IMR-90 (cell line): ENCODE measurements around the gene MYO1D. TPM values are rescaled to one million over a fixed set of nuclear protein-coding genes. Genes with fewer than 3 reads are reported as not detected.

Experiments used
- ATAC-seq: fragments of 200-7000 bp; cut with Tn5 transposase; 2 replicates; pipeline ENCODE4 v1.9.1; 2020; ENCODE audit warnings: low read depth, mild to moderate bottlenecking, moderate library complexity
- BruUV-seq: library from RNA; stranded (reverse); fragments of 400-500 nt; replicated peaks from 2 replicates; lab custom pipeline; 2021; lab: Mats Ljungman, UMichigan
- CTCF ChIA-PET: fragments of 300-600 bp; formaldehyde crosslinking; extraction: SDS; loops from one replicate; lab custom pipeline; 2021; ENCODE audit warnings: antibody characterized with exemption; lab: Yijun Ruan, JAX
- POLR2A ChIA-PET: fragments of 300-600 bp; sonication (Branson Sonifier 250); formaldehyde crosslinking; loops from one replicate; lab custom pipeline; 2022; ENCODE audit warnings: antibody characterized with exemption; ENCODE audit not compliant: unreplicated experiment; lab: Charles Lee
- DNase-seq: peaks from one replicate; pipeline ENCODE4 v3.0.0; 2013
- H2AFZ ChIP-seq: replicated peaks from 2 replicates; pipeline ENCODE3; 2013; ENCODE audit warnings: low read length, mild to moderate bottlenecking; ENCODE audit not compliant: poor library complexity
- H2AK5ac ChIP-seq: 2 replicates; pipeline ENCODE4 v1.6.1; 2013; ENCODE audit warnings: low read depth, low read length, inconsistent platforms
- H2AK9ac ChIP-seq: replicated peaks from 2 replicates; pipeline ENCODE3; 2013; ENCODE audit warnings: mild to moderate bottlenecking, low read depth, low read length, moderate library complexity; ENCODE audit not compliant: poor library complexity
- H2BK120ac ChIP-seq: 2 replicates; pipeline ENCODE4 v1.6.1; 2013; ENCODE audit warnings: low read depth, low read length, inconsistent platforms
- H2BK15ac ChIP-seq: 3 replicates; pipeline ENCODE4 v1.6.1; 2013; ENCODE audit warnings: low read depth, low read length, inconsistent platforms
- H2BK20ac ChIP-seq: 2 replicates; pipeline ENCODE4 v1.6.1; 2013; ENCODE audit warnings: low read depth, mild to moderate bottlenecking, inconsistent platforms, low read length, moderate library complexity
- H2BK5ac ChIP-seq: 2 replicates; pipeline ENCODE4 v1.6.1; 2013; ENCODE audit warnings: mild to moderate bottlenecking, low read depth, low read length, inconsistent platforms; ENCODE audit not compliant: poor library complexity, severe bottlenecking
- H3K14ac ChIP-seq: replicated peaks from 2 replicates; pipeline ENCODE4 v1.6.1; 2013; ENCODE audit warnings: low read depth, low read length, inconsistent platforms
- H3K18ac ChIP-seq: 2 replicates; pipeline ENCODE4 v1.6.1; 2013; ENCODE audit warnings: low read depth, low read length, control low read depth
- H3K23ac ChIP-seq: 2 replicates; pipeline ENCODE4 v1.6.1; 2013; ENCODE audit warnings: low read depth, low read length, inconsistent platforms
- H3K27ac ChIP-seq: 2 replicates; pipeline ENCODE4 v1.5.1; 2013; ENCODE audit warnings: mild to moderate bottlenecking, control low read depth, low read length; ENCODE audit not compliant: insufficient read depth
- H3K27me3 ChIP-seq: 2 replicates; pipeline ENCODE4 v1.6.1; 2013; ENCODE audit warnings: low read length; ENCODE audit not compliant: control insufficient read depth, insufficient read depth
- H3K36me3 ChIP-seq: 2 replicates; pipeline ENCODE4 v1.6.1; 2013; ENCODE audit warnings: low read length, mixed read lengths; ENCODE audit not compliant: control insufficient read depth, insufficient read depth
- H3K4ac ChIP-seq: 2 replicates; pipeline ENCODE4 v1.6.1; 2013; ENCODE audit warnings: low read depth, low read length, inconsistent platforms
- H3K4me1 ChIP-seq: 2 replicates; pipeline ENCODE4 v1.6.1; 2013; ENCODE audit warnings: low read length, mixed read lengths; ENCODE audit not compliant: control insufficient read depth, insufficient read depth
- H3K4me2 ChIP-seq: 2 replicates; pipeline ENCODE4 v1.6.1; 2013; ENCODE audit warnings: low read depth, mild to moderate bottlenecking, control low read depth, low read length, moderate library complexity
- H3K4me3 ChIP-seq: 2 replicates; pipeline ENCODE4 v1.5.1; 2013; ENCODE audit warnings: low read depth, mild to moderate bottlenecking, control low read depth, low read length, moderate library complexity; ENCODE audit not compliant: insufficient read depth
- H3K56ac ChIP-seq: 2 replicates; pipeline ENCODE4 v1.6.1; 2013; ENCODE audit warnings: low read length, inconsistent platforms; ENCODE audit not compliant: insufficient read depth; ENCODE audit errors: extremely low read depth
- H3K79me1 ChIP-seq, 2 experiments: 2 replicates each; pipeline ENCODE4 v1.6.1; 2013; ENCODE audit warnings: low read length in 2 of 2, inconsistent platforms in 1 of 2, low read depth in 1 of 2
- H3K9ac ChIP-seq: 2 replicates; pipeline ENCODE4 v1.6.1; 2013; ENCODE audit warnings: low read depth, low read length, control low read depth
- H3K9me1 ChIP-seq: 2 replicates; pipeline ENCODE4 v1.6.1; 2013; ENCODE audit warnings: low read length, inconsistent platforms; ENCODE audit not compliant: insufficient read depth
- H3K9me3 ChIP-seq: 2 replicates; pipeline ENCODE4 v1.6.1; 2013; ENCODE audit warnings: low read length; ENCODE audit not compliant: control insufficient read depth, insufficient read depth
- H4K20me1 ChIP-seq: 2 replicates; pipeline ENCODE4 v1.6.1; 2013; ENCODE audit warnings: low read length, inconsistent platforms; ENCODE audit not compliant: insufficient read depth
- H4K5ac ChIP-seq: 2 replicates; pipeline ENCODE4 v1.6.1; 2013; ENCODE audit warnings: mild to moderate bottlenecking, low read depth, low read length, control low read depth
- H4K8ac ChIP-seq, 2 experiments: 2 replicates each; pipeline ENCODE4 v1.6.1; 2013; ENCODE audit warnings: low read depth in 2 of 2, low read length in 2 of 2, control low read depth in 1 of 2, inconsistent platforms in 1 of 2
- H4K91ac ChIP-seq: 2 replicates; pipeline ENCODE4 v1.6.1; 2013; ENCODE audit warnings: low read depth, low read length, inconsistent platforms; ENCODE audit not compliant: insufficient read depth
- FOS ChIP-seq: fragments of 150-350 bp; IDR thresholded peaks from 2 replicates; pipeline ENCODE4 v1.6.1; 2016; ENCODE audit warnings: low read depth, low read length
- MAZ ChIP-seq: IDR thresholded peaks from 2 replicates; pipeline ENCODE4 v1.6.1; 2012; ENCODE audit warnings: low read depth, mild to moderate bottlenecking, low read length, improper control_type of control experiment, moderate library complexity, borderline replicate concordance
- MXI1 ChIP-seq: IDR thresholded peaks from 2 replicates; pipeline ENCODE4 v1.6.1; 2012; ENCODE audit warnings: low read depth, mild to moderate bottlenecking, low read length, moderate library complexity, borderline replicate concordance
- NFE2L2 ChIP-seq: fragments of 150-350 bp; IDR thresholded peaks from 2 replicates; pipeline ENCODE4 v1.6.1; 2016; ENCODE audit warnings: low read depth, mild to moderate bottlenecking, low read length
- RFX5 ChIP-seq: IDR thresholded peaks from 2 replicates; pipeline ENCODE4 v1.8.0; 2012; ENCODE audit warnings: low read depth, mild to moderate bottlenecking, low read length, moderate library complexity
- SMC3 ChIP-seq: fragments of 150-350 bp; IDR thresholded peaks from 2 replicates; pipeline ENCODE4 v1.6.1; 2016; ENCODE audit warnings: low read depth, mild to moderate bottlenecking, antibody characterized with exemption, low read length, moderate library complexity
- WGBS, 2 experiments: methylation state at CpG; one replicate each; pipeline versions ENCODE4 v1.1.5 to v1.1.7; 2013; ENCODE audit warnings: missing lambda C conversion rate in 2 of 2; ENCODE audit not compliant: insufficient read length in 1 of 2; ENCODE audit errors: extremely low coverage in 2 of 2; 5-methylcytosine and 5-hydroxymethylcytosine counted together
- dilution Hi-C: fragments of 300-500 bp; cut with HindIII; formaldehyde crosslinking; loops from one replicate; pipeline ENCODE4 v1.14.3; 2018; ENCODE audit warnings: low sequenced_read_pairs; ENCODE audit not compliant: unreplicated experiment
- in situ Hi-C: fragments of 300-500 bp; cut with MboI; formaldehyde crosslinking; loops from 3 replicates; pipeline ENCODE4 v1.14.3; 2019; ENCODE audit warnings: low sequenced_read_pairs, inconsistent platforms, mixed read lengths
- intact Hi-C: fragments of 100-400 bp; cut with micrococcal nuclease; formaldehyde crosslinking; loops from 2 replicates; pipeline ENCODE4 v1.10.0; 2022
- polyA plus RNA-seq, 3 experiments: library from polyadenylated mRNA; depleted of rRNA; stranded (reverse); fragments of >200 nt; gene quantifications; 2 replicates each; pipeline ENCODE4 v1.2.3, GENCODE V29; 2012; ENCODE audit warnings: low replicate concordance in 1 of 3
- total RNA-seq: library from RNA; depleted of rRNA; stranded (reverse); fragments of >200 nt; gene quantifications from 2 replicates; pipeline ENCODE4 v1.2.3, GENCODE V29; 2012
- TF ChIP-seq, protein P1 (sequence below): conservative IDR thresholded peaks from 2 replicates; pipeline ENCODE4 v1.5.1; 2012; ENCODE audit warnings: mild to moderate bottlenecking, low read depth, low read length, improper control_type of control experiment

The MYO1D gene
- total and polyA plus RNA-seq, 2 of the 4 experiments (the other 2 are of a cell fraction) = 0.63 to 0.90 TPM

DNA sequence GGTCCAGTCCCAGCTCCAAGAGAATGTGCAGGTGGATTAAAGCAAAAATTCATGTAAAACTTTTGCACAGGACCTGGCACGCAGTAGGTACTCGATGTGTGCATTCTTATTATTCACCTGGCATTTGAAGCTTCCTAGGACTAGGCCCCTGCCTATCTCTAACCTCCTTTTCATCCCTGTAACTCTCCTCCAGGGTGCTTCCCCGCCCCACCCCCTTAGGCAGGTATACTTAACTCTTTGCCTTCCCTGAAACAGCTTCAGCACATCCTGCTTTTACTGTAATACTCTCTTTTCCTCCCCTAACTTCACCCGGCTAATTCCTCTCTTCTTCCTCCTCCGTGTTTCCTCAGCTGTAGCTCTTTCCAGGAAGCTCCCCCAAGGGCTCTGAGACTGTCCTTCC is 335.3 kb downstream of the MYO1D start:
- no peaks in the 10 kb centered on the region for H3K9me3 ChIP-seq
- BruUV-seq = no TSS peak
- no peak overlapping the region for H3K4ac ChIP-seq
- H3K9me1 ChIP-seq = no peaks in the 10 kb centered on the region
- no peak overlapping the region for H3K23ac ChIP-seq
- DNase-seq (no peak), ATAC-seq (no peak)
- H2AK9ac ChIP-seq = no peak overlapping the region
- H3K4me3 ChIP-seq = no peak overlapping the region
- TF ChIP-seq, protein P1, sequence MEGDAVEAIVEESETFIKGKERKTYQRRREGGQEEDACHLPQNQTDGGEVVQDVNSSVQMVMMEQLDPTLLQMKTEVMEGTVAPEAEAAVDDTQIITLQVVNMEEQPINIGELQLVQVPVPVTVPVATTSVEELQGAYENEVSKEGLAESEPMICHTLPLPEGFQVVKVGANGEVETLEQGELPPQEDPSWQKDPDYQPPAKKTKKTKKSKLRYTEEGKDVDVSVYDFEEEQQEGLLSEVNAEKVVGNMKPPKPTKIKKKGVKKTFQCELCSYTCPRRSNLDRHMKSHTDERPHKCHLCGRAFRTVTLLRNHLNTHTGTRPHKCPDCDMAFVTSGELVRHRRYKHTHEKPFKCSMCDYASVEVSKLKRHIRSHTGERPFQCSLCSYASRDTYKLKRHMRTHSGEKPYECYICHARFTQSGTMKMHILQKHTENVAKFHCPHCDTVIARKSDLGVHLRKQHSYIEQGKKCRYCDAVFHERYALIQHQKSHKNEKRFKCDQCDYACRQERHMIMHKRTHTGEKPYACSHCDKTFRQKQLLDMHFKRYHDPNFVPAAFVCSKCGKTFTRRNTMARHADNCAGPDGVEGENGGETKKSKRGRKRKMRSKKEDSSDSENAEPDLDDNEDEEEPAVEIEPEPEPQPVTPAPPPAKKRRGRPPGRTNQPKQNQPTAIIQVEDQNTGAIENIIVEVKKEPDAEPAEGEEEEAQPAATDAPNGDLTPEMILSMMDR = no peak
- TF ChIP-seq RFX5 (no peak), MAZ (no peak), MXI1 (no peak), NFE2L2 (no peak), SMC3 (no peak), FOS (no peak)
- H3K27me3 ChIP-seq = peaks cover 4% of the 10 kb centered on the region
- H4K5ac ChIP-seq = no peak overlapping the region
- ChIA-PET CTCF (no interaction called here), POLR2A (no interaction called here)
- H4K8ac ChIP-seq = no peak overlapping the region
- no peak overlapping the region for H3K56ac ChIP-seq
- H3K4me2 ChIP-seq = no peak overlapping the region
- no peaks in the 10 kb centered on the region for H4K20me1 ChIP-seq
- H2AFZ ChIP-seq = no peak overlapping the region
- H3K27ac ChIP-seq = no peak overlapping the region
- intact Hi-C loops (no loop called here), dilution Hi-C loops (no loop called here), in situ Hi-C loops (no loop called here)
- WGBS, 2 experiments = 33% methylated on average over 3 of the region's 5 CpGs; no CpG with 5 or more reads in 1 of the 2 experiments
- H3K14ac ChIP-seq = no peak overlapping the region
- no peak overlapping the region for H2BK120ac ChIP-seq
- no peaks in the 10 kb centered on the region for H3K79me1 ChIP-seq
- no peak overlapping the region for H2BK20ac ChIP-seq
- no peak overlapping the region for H2BK5ac ChIP-seq
- H2BK15ac ChIP-seq = no peak overlapping the region
- H3K36me3 ChIP-seq = no peaks in the 10 kb centered on the region
- H2AK5ac ChIP-seq = no peak overlapping the region
- no peak overlapping the region for H3K18ac ChIP-seq
- no peak overlapping the region for H3K9ac ChIP-seq
- H4K91ac ChIP-seq = no peak overlapping the region
- H3K4me1 ChIP-seq = peaks cover 1% of the 10 kb centered on the region; the same call in 1 of the 2 replicates
